ENCODE measurements around the gene SKIC8.
A peak's percentile ranks its signal among the peaks of the same experiment; 100 is the strongest.

Gene SKIC8

DNA sequence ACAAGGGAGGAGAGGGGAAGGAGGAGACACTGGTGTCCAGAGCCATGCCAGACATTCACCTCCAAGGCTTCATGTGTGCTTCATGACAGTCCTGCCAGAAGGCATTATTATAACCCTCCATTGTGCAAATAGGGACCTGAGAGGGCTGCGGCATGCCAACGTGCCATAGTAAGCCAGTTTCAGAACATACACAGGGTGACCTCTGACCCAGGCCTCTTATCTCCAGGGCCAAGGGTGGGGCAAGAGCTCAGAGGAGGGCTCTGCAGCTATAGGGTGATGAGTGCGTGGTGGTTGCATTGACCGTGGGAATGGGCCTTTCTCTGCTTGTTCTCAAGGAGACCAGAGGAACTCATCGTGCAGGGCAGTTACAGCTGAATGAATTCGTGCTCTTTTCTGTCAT lies 55.3 kb downstream of the SKIC8 start:
- no peak for TF ChIP-seq TAF1 (IDR thresholded peaks at IDR 0.05; ENCODE audit: borderline replicate concordance, insufficient read depth, low read length)
- no peak for TF ChIP-seq POLR2AphosphoS5 (IDR thresholded peaks at IDR 0.05; ENCODE audit: low read depth, low read length)
- TF ChIP-seq FOXP2 (optimal IDR thresholded peaks at IDR 0.05; ENCODE audit: borderline replicate concordance, extremely low read depth, extremely low read length, insufficient read depth) = no peak
- no peak for TF ChIP-seq SIN3A (IDR thresholded peaks at IDR 0.05; ENCODE audit: borderline replicate concordance, insufficient read depth, low read length)
- TF ChIP-seq, protein P1, sequence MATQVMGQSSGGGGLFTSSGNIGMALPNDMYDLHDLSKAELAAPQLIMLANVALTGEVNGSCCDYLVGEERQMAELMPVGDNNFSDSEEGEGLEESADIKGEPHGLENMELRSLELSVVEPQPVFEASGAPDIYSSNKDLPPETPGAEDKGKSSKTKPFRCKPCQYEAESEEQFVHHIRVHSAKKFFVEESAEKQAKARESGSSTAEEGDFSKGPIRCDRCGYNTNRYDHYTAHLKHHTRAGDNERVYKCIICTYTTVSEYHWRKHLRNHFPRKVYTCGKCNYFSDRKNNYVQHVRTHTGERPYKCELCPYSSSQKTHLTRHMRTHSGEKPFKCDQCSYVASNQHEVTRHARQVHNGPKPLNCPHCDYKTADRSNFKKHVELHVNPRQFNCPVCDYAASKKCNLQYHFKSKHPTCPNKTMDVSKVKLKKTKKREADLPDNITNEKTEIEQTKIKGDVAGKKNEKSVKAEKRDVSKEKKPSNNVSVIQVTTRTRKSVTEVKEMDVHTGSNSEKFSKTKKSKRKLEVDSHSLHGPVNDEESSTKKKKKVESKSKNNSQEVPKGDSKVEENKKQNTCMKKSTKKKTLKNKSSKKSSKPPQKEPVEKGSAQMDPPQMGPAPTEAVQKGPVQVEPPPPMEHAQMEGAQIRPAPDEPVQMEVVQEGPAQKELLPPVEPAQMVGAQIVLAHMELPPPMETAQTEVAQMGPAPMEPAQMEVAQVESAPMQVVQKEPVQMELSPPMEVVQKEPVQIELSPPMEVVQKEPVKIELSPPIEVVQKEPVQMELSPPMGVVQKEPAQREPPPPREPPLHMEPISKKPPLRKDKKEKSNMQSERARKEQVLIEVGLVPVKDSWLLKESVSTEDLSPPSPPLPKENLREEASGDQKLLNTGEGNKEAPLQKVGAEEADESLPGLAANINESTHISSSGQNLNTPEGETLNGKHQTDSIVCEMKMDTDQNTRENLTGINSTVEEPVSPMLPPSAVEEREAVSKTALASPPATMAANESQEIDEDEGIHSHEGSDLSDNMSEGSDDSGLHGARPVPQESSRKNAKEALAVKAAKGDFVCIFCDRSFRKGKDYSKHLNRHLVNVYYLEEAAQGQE (IDR thresholded peaks at IDR 0.05; ENCODE audit: insufficient read depth in 1 of 2, low read depth in 2 of 2, low read length in 2 of 2) = no peak

DNA sequence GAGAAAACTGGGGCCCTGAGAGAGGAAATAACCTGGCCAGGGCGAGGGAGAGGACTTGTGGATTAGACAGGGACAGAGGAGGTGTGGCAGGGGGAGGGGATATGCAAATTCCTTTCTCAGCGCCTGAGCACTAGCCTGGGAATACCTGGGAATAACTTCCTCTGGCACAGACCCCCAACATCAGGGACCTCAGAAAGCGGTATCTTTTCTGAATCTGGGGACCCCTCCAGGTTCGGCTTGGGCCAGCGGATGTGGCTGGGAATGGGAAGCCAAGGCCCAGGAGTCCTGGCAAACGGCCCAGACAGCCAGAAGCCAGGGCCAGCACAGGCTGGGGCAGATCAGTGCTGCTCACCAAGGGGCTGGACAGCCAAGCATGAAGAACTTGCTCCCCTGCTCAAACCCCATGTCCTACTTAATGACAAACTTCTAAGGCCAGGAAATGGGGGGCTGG lies 55.9 kb downstream of the SKIC8 start:
- TF ChIP-seq FOXP2 (optimal IDR thresholded peaks at IDR 0.05; ENCODE audit: borderline replicate concordance, extremely low read depth, extremely low read length, insufficient read depth) (no peak), POLR2AphosphoS5 (IDR thresholded peaks at IDR 0.05; ENCODE audit: low read depth, low read length) (no peak), SIN3A (IDR thresholded peaks at IDR 0.05; ENCODE audit: borderline replicate concordance, insufficient read depth, low read length) (no peak), TAF1 (IDR thresholded peaks at IDR 0.05; ENCODE audit: borderline replicate concordance, insufficient read depth, low read length) (no peak)
- TF ChIP-seq, protein P1 (IDR thresholded peaks at IDR 0.05; ENCODE audit: insufficient read depth in 1 of 2, low read depth in 2 of 2, low read length in 2 of 2) = no peak

DNA sequence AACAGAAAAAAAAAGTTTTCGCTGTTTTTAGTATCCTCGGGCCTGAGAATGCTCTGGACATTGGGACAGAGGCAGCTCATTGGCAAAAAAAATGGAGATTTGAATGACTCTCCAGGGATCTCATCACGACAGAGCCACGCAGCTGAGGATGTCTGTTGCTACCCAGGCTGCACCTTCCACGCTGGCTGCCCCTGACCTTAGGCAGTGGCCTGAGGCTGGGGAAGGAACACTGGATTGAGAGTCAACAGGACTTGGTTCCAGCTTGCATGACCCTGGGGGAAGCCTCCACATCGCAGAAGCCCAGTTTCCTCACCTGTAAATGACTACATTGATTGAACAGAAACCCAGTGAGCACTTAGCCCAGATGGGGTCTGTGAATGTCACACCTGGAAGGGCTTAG lies 56.4 kb downstream of the SKIC8 start:
- TF ChIP-seq, protein P1 (IDR thresholded peaks at IDR 0.05; ENCODE audit: insufficient read depth in 1 of 2, low read depth in 2 of 2, low read length in 2 of 2) = no peak

DNA sequence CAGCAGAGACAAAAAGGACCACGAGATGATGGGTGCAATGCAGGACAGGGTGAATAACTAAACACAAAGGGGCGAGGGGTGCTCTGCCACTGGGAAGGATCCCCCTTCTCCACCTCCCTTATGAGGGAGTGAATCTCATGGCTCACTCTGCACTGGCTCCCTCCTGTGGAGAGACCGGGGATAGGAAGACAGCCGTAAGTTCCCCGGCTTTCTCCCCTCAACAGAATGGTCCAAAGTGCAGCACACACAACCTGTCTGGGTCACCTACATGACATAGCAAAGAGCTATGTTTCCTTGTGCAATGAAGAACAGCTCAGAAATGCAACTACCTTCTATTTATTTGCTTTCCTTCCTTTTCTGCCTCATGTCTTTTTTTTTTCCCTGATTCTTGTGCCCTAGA lies 57.3 kb downstream of the SKIC8 start:
- TF ChIP-seq POLR2AphosphoS5 (IDR thresholded peaks at IDR 0.05; ENCODE audit: low read depth, low read length) (no peak), TAF1 (IDR thresholded peaks at IDR 0.05; ENCODE audit: borderline replicate concordance, insufficient read depth, low read length) (no peak), FOXP2 (optimal IDR thresholded peaks at IDR 0.05; ENCODE audit: borderline replicate concordance, extremely low read depth, extremely low read length, insufficient read depth) (no peak), SIN3A (IDR thresholded peaks at IDR 0.05; ENCODE audit: borderline replicate concordance, insufficient read depth, low read length) (no peak)
- TF ChIP-seq, protein P1 (IDR thresholded peaks at IDR 0.05; ENCODE audit: insufficient read depth in 1 of 2, low read depth in 2 of 2, low read length in 2 of 2) = no peak

DNA sequence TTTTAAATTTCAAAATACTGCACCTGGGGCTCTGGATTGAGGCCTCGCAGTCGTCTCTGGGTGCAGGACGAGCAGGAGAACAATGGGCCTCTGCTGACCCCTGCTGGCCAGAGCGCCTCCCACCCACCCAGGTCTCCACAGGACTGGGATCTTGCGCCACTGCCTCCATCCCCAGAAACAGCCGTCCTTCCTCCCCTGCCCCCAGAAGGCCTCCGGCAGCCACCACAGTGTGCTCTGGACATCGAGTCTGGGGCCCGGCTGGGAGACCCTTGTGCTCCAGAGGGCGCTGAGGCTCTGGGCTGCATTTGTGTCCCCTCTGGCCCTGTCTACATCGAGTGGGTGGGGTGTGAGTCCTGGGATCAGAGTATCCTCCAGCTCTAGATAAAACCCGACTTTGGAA lies 58.4 kb downstream of the SKIC8 start:
- TF ChIP-seq, protein P1 (IDR thresholded peaks at IDR 0.05; ENCODE audit: insufficient read depth in 1 of 2, low read depth in 2 of 2, low read length in 2 of 2) = no peak
- no peak for TF ChIP-seq SIN3A (IDR thresholded peaks at IDR 0.05; ENCODE audit: borderline replicate concordance, insufficient read depth, low read length)
- TF ChIP-seq FOXP2 (optimal IDR thresholded peaks at IDR 0.05; ENCODE audit: borderline replicate concordance, extremely low read depth, extremely low read length, insufficient read depth) = peak; percentile 62

Data from PFSK-1 (cell line).